Small intestine (tissue), 7 donors: ENCODE measurements around the gene SDK2. TPM values are rescaled to one million over a fixed set of nuclear protein-coding genes. Genes with fewer than 3 reads are reported as not detected.
"Not testable (repeated sequence)": the region's sequence is repeated elsewhere in the genome, so short reads cannot be mapped to it uniquely, and the experiment has no call there.

ENCODE experiments used
- DNase-seq, 2 donors: peaks; one replicate each; pipeline versions ENCODE4 v3.0.0 to v3.0.0-alpha.2; 2013
- FAIRE-seq: peaks from 2 replicates; lab custom pipeline; 2012; peaks lifted over from hg19 to GRCh38; lab: Jason Lieb, UNC
- H3K27ac ChIP-seq, 3 donors: one replicate each; pipeline ENCODE4 v1.5.1; 2013; ENCODE audit warnings: low read length in 2 of 3, mild to moderate bottlenecking in 2 of 3, control low read depth in 1 of 3, inconsistent platforms in 1 of 3, low read depth in 1 of 3, moderate library complexity in 1 of 3
- H3K27me3 ChIP-seq, 3 donors: one replicate each; pipeline ENCODE4 v1.6.1; 2013; ENCODE audit warnings: low read length in 3 of 3, inconsistent platforms in 1 of 3; ENCODE audit not compliant: control insufficient read depth in 3 of 3, insufficient read depth in 3 of 3
- H3K36me3 ChIP-seq, 3 donors: one replicate each; pipeline ENCODE4 v1.6.1; 2013; ENCODE audit warnings: low read length in 3 of 3, inconsistent platforms in 1 of 3, low read depth in 1 of 3, mild to moderate bottlenecking in 1 of 3, moderate library complexity in 1 of 3; ENCODE audit not compliant: control insufficient read depth in 3 of 3, insufficient read depth in 2 of 3
- H3K4me1 ChIP-seq, 3 donors: one replicate each; pipeline ENCODE4 v1.6.1; 2013; ENCODE audit warnings: low read length in 2 of 3, inconsistent platforms in 1 of 3, low read depth in 1 of 3, mild to moderate bottlenecking in 1 of 3, moderate library complexity in 1 of 3; ENCODE audit not compliant: control insufficient read depth in 3 of 3, insufficient read depth in 2 of 3
- H3K4me3 ChIP-seq, 3 donors: one replicate each; pipeline ENCODE4 v1.5.1; 2013; ENCODE audit warnings: low read length in 3 of 3, control low read depth in 1 of 3, inconsistent platforms in 1 of 3, low read depth in 1 of 3, mild to moderate bottlenecking in 1 of 3, moderate library complexity in 1 of 3
- H3K9me3 ChIP-seq, 2 donors: one replicate each; pipeline ENCODE4 v1.6.1; 2013; ENCODE audit warnings: low read depth in 1 of 2, low read length in 1 of 2; ENCODE audit not compliant: control insufficient read depth in 2 of 2, insufficient read depth in 1 of 2
- WGBS, 3 donors: extraction: QIAGEN DNeasy Blood & Tissue Kit; methylation state at CpG; one replicate each; pipeline ENCODE4 v1.1.7; 2013; 5-methylcytosine and 5-hydroxymethylcytosine counted together
- polyA plus RNA-seq, 4 donors: library from polyadenylated mRNA; stranded (reverse) in 3 of 4; unstranded in 1 of 4; fragments of 200-250 nt in 3 of 4; fragments of 120-200 nt in 1 of 4; gene quantifications; one replicate each; pipeline versions ENCODE4 v1.2.1 to v1.2.3, GENCODE V29; 2013
- donor health status: healthy with polysubstance abuse.
- donor health status: control.
- donor health status: control.
- donor health status: Bipolar disorder and iron deficiency.
- donor health status: healthy.

SDK2 gene
- polyA plus RNA-seq, 4 donors, result under 0.01 to 1.1 (median 0.10) TPM

- WGBS, 3 donors, result 70 to 79% (median 75%) methylated on average over 10 to 11 of the region's 11 CpGs
- Histone ChIP-seq H3K36me3 (peaks cover 0 to 20% (median 0%) of the 10 kb centered on the region in 3 donors), H3K4me1 (peaks cover 0 to 34% (median 3%) of the 10 kb centered on the region in 3 donors), H3K27ac (peak overlapping the region; percentile 93 to 100 (median 100))
- H3K27me3 ChIP-seq, DNase-seq, FAIRE-seq, H3K4me3 ChIP-seq, H3K9me3 ChIP-seq: not testable (repeated sequence)
Observed at GRCh38 chr17:73312887-73313286, 331.4 kb downstream of the SDK2 start.

- Histone ChIP-seq H3K27ac (peak within 1 kb of the TSS; percentile 93 to 100 (median 100)), H3K4me3 (peak within 1 kb of the TSS; percentile 88 to 100 (median 98)), H3K9me3 (no peaks in the 10 kb centered on the region), H3K36me3 (peaks cover 0 to 24% (median 0%) of the 10 kb centered on the region in 3 donors), H3K27me3 (no peaks in the 10 kb centered on the region), H3K4me1 (peaks cover 0 to 27% (median under 1%) of the 10 kb centered on the region in 3 donors)
- 1 to 2% (median 1%) methylated on average over 56 to 71 of the region's 71 CpGs for WGBS, 3 donors
- FAIRE-seq (no peak), DNase-seq (peak; percentile 95 to 98)
Observed at GRCh38 chr17:73311781-73312641, 332.2 kb downstream of the SDK2 start, which contains the start of gene CDC42EP4. Gene CDC42EP4, minus strand, starts transcription at chr17:73312001. Its CDS starts 25,501 bp downstream, at chr17:73286500.

DNA sequence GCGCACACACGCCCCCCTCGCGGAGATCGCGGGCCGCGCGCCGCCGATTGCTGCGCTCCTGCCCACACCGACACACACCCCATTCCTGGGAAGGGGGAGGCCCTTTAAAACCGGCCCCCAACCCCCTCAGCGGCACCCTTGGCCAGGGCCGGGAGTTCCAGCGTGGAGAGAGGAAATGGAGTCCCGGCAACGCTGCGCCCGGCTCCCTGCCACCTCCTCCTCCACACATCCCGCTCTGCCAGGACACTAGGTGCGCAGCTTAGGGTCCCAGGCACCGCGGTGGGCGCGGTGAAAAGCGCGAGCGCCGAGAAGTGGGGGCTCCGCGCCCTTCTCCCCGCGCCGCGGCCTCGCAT is 332.8 kb downstream of the SDK2 start:
- Histone ChIP-seq H3K4me1 (peaks cover 0 to 28% (median 6%) of the 10 kb centered on the region in 3 donors), H3K36me3 (peaks cover 0 to 30% (median 0%) of the 10 kb centered on the region in 3 donors), H3K27me3 (no peaks in the 10 kb centered on the region), H3K4me3 (peak overlapping the region; percentile 88 to 100 (median 98)), H3K9me3 (no peaks in the 10 kb centered on the region), H3K27ac (peak overlapping the region; percentile 93 to 100 (median 100))
- DNase-seq (no peak), FAIRE-seq (no peak)
- 0 to 2% (median 0%) methylated on average over 19 to 38 of the region's 38 CpGs for WGBS, 3 donors

DNA sequence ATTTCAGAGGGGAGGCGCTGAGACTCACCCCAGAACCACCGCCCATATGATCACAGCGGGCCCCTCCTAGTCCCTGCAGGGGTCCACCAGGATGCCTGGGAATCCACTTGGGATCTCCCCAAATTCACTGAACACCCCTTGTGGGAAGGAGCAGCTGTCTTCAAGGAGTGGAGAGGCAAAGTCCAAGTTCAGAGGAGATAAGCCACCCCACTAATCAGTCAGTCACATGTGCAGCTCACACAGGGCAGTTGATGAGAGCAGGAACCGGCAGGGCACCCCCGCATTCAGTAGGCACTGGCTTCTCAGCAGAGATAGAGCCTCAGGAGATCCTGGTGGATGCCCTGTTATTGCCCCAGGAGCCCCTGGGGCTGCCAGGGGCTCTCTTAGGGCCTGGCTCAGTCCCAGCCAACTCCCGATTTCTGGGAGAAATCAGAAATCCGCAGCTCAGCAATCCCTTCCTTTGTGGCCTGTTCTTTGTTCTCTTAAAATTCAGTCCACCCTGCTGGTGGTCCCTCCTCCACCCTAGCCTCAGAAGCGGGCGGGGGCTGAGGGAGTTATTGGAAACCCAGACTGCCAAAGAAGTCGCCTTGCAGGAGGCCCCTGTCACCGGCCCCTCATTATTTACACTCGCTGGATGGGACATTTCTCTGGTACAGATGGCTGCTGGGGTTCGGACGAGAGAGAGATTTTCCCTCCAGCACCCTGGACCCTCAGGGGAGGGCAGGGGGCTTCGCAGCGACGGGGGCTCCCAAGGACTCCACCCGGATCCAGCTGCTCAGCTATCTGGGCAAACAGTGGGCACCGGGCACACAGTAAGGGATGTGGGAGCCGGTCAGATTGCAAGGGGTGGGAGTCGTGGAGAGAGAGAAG is 334.3 kb downstream of the SDK2 start:
- Histone ChIP-seq H3K36me3 (peaks cover 0 to 44% (median 0%) of the 10 kb centered on the region in 3 donors), H3K9me3 (no peaks in the 10 kb centered on the region), H3K27ac (peak overlapping the region; percentile 93 to 100 (median 94)), H3K4me3 (peak overlapping the region; percentile 88 to 100 (median 98)), H3K4me1 (peaks cover 6 to 42% (median 8%) of the 10 kb centered on the region in 3 donors), H3K27me3 (no peaks in the 10 kb centered on the region)
- DNase-seq, result peak; percentile 93 to 97
- 6 to 16% (median 12%) methylated on average over 21 of the region's 21 CpGs for WGBS, 3 donors
- no peak for FAIRE-seq

DNA sequence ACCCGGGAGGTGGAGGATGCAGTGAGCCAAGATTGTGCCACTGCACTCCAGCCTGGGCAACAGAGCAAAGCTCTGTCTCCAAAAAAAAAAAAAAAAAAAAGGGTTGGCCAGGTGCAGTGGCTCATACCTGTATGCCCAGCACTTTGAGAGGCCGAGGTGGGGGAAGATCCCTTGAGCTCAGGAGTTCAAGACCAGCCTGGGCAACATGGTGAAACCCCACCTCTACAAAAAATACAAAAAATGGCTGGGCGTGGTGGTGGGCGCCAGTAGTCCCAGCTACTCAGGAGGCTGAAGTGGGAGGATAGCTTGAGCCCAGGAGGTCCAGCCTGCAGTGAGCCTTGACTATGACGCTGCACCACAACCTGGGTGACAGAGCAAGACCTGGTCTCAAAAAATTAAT is 335.3 kb downstream of the SDK2 start:
- Histone ChIP-seq H3K36me3 (peaks cover 0 to 48% (median 0%) of the 10 kb centered on the region in 3 donors), H3K4me1 (peaks cover 10 to 51% (median 13%) of the 10 kb centered on the region in 3 donors), H3K27ac (peak overlapping the region; percentile 93 to 100 (median 94)), H3K4me3 (peak overlapping the region in 2 of 3 donors; percentile 98 to 100)
- WGBS, 3 donors, result 20 to 58% (median 32%) methylated on average over 5 of the region's 5 CpGs
- FAIRE-seq, DNase-seq, H3K9me3 ChIP-seq, H3K27me3 ChIP-seq: not testable (repeated sequence)

- DNase-seq (peak; percentile 87 to 98), FAIRE-seq (no peak)
- H3K4me1 ChIP-seq, result peaks cover 10 to 55% (median 13%) of the 10 kb centered on the region in 3 donors
- H3K4me3 ChIP-seq, result peak overlapping the region in 2 of 3 donors; percentile 57 to 100
- peak overlapping the region; percentile 93 to 100 (median 94) for H3K27ac ChIP-seq
- 11 to 38% (median 35%) methylated on average over 20 to 23 of the region's 23 CpGs for WGBS, 3 donors
- H3K9me3 ChIP-seq, result no peaks in the 10 kb centered on the region
- no peaks in the 10 kb centered on the region for H3K27me3 ChIP-seq
- peaks cover 0 to 50% (median 0%) of the 10 kb centered on the region in 3 donors for H3K36me3 ChIP-seq
Observed at GRCh38 chr17:73308017-73308823, 336.0 kb downstream of the SDK2 start.

DNA sequence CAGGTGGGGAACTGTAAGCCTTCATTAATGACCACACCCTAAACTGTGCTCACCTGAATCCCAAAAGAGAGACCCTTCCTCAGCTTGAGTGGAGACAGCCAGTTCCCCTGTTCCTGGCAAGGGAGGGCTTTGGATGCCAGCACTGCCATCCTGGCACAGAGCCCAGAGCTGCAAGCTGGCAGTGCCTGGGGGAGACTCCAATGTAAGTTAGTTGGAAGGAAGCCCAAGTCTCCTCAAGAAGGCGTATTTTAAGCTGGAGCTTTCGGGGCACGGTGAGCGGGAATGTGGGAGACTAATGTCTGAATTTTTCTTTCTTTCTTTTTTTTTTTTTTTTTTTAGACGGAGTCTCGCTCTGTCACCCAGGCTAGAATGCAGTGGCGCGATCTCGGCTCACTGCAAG is 337.1 kb downstream of the SDK2 start:
- FAIRE-seq (no peak), DNase-seq (peak in 1 of 2 donors; percentile 64)
- peak overlapping the region in 2 of 3 donors; percentile 85 to 94 for H3K27ac ChIP-seq
- no peaks in the 10 kb centered on the region for H3K9me3 ChIP-seq
- peaks cover 0 to 53% (median 0%) of the 10 kb centered on the region in 3 donors for H3K36me3 ChIP-seq
- H3K4me3 ChIP-seq, result peak overlapping the region in 1 of 3 donors; percentile 7
- 22 to 58% (median 34%) methylated on average over 4 to 9 of the region's 9 CpGs for WGBS, 3 donors
- no peaks in the 10 kb centered on the region for H3K27me3 ChIP-seq
- H3K4me1 ChIP-seq, result peaks cover 10 to 49% (median 13%) of the 10 kb centered on the region in 3 donors
